BE2C (cell line): ENCODE data around the gene SPEM1.

Experiments used
- DNase-seq: peaks from one replicate; pipeline ENCODE4 v3.0.0-alpha.2; 2020
- H3K27me3 ChIP-seq: fragments of 250-450 bp; sonication (Bioruptor Pico); 2 replicates; pipeline ENCODE4 v1.5.1; 2020; ENCODE audit warnings: mild to moderate bottlenecking
- H3K36me3 ChIP-seq: fragments of 250-450 bp; sonication (Bioruptor Pico); 2 replicates; pipeline ENCODE4 v1.5.1; 2020; ENCODE audit warnings: mild to moderate bottlenecking
- H3K4me1 ChIP-seq: fragments of 250-450 bp; sonication (Bioruptor Pico); 2 replicates; pipeline ENCODE4 v1.5.1; 2020
- H3K4me3 ChIP-seq: 2 replicates; pipeline ENCODE4 v1.5.1; 2011; ENCODE audit warnings: low read depth, low read length
- H3K9me3 ChIP-seq: fragments of 250-450 bp; sonication (Bioruptor Pico); 2 replicates; pipeline ENCODE4 v1.5.1; 2020
- CTCF ChIP-seq: IDR thresholded peaks from 2 replicates; pipeline ENCODE4 v1.5.1; 2012; ENCODE audit warnings: mild to moderate bottlenecking, low read depth, low read length

Gene SPEM1

DNA sequence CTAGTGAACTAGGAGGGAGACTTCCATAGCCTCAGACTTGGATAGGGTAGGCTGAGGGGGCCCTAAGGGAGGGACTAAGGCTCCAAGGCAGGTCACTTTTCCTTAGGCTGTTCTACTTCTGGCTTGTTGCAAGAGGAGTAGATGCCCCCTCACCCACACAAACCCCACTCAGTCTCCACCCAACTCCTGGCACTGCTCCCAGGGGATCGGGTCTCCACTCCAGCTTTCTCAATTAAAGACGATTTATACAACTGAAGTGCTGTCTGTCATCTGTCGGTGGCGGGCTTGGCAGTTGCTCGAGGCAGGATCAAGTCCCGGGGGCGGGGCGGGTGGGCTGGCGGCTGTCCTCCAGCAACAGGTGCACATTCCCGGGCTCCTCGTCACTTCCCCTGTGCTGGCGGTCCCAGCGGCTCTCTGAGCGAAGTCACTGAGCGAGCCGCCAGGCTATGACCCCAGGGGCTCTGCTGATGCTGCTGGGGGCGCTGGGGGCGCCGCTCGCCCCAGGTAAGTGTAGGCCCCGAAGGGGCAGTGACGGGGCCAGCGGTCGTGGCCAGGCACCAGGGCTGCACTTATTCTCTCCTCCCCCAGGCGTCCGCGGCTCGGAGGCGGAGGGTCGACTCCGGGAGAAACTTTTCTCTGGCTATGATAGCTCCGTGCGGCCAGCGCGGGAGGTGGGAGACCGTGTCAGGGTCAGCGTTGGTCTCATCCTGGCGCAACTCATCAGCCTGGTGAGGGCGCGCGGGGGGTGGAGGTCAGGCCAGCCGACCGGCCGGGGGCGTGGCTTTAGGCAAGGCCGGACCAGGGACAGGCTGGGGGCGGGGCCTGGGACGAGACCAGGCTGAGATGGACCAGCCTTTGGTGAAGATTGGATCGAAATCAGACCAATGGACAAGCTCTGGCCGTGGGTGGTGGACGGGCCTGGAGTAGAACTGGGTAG lies 24.8 kb downstream of the SPEM1 start, which contains the start of gene CHRNB1:
TSS of gene CHRNB1 (plus strand) at position 380 of the 937 bp plus-strand sequence. CDS start at position 447, 67 bp downstream.
- peak; percentile 35 for DNase-seq
- H3K4me1 ChIP-seq, result no peaks in the 10 kb centered on the region
- H3K9me3 ChIP-seq, result no peaks in the 10 kb centered on the region
- peak within 1 kb of the TSS; percentile 42 for H3K4me3 ChIP-seq
- H3K27me3 ChIP-seq, result peaks cover 3% of the 10 kb centered on the region; the same call in 1 of the 2 replicates
- H3K36me3 ChIP-seq, result no peaks in the 10 kb centered on the region
- TF ChIP-seq CTCF, result no peak

- no peak for TF ChIP-seq CTCF
- Histone ChIP-seq H3K9me3 (no peaks in the 10 kb centered on the region), H3K36me3 (no peaks in the 10 kb centered on the region), H3K4me3 (peak overlapping the region; percentile 42), H3K27me3 (peaks cover 3% of the 10 kb centered on the region; the same call in 1 of the 2 replicates), H3K4me1 (no peaks in the 10 kb centered on the region)
- peak; percentile 28 for DNase-seq
Measured at GRCh38 chr17:7445619-7445968, 25.5 kb downstream of the SPEM1 start.

GRCh38 chr17:7448461-7448860 lies 28.3 kb downstream of the SPEM1 start:
- TF ChIP-seq CTCF, result no peak
- Histone ChIP-seq H3K4me1 (no peaks in the 10 kb centered on the region), H3K4me3 (no peak overlapping the region), H3K9me3 (no peaks in the 10 kb centered on the region), H3K36me3 (no peaks in the 10 kb centered on the region), H3K27me3 (peaks cover 3% of the 10 kb centered on the region; the same call in 1 of the 2 replicates)
- DNase-seq, result no peak

- no peak for TF ChIP-seq CTCF
- no peak for DNase-seq
- H3K27me3 ChIP-seq, result no peaks in the 10 kb centered on the region
Measured at GRCh38 chr17:7459961-7460545, 39.9 kb downstream of the SPEM1 start.

GRCh38 chr17:7460850-7461660 lies 40.9 kb downstream of the SPEM1 start:
- TF ChIP-seq CTCF, result no peak
- H3K27me3 ChIP-seq, result no peaks in the 10 kb centered on the region
- H3K36me3 ChIP-seq, result no peaks in the 10 kb centered on the region
- H3K4me3 ChIP-seq, result no peak overlapping the region
- H3K9me3 ChIP-seq, result no peaks in the 10 kb centered on the region
- no peaks in the 10 kb centered on the region for H3K4me1 ChIP-seq
- no peak for DNase-seq

More at GRCh38 chr17:7459961-7460545, 39.9 kb downstream of the SPEM1 start:
- no peaks in the 10 kb centered on the region for H3K36me3 ChIP-seq
- H3K4me3 ChIP-seq, result no peak overlapping the region
- no peaks in the 10 kb centered on the region for H3K4me1 ChIP-seq
- no peaks in the 10 kb centered on the region for H3K9me3 ChIP-seq
